ENCODE results near the gene ZNF628. TPM values are rescaled to one million over a fixed set of nuclear protein-coding genes. Genes with fewer than 3 reads are reported as not detected.
A peak's percentile ranks its signal among the peaks of the same experiment; 100 is the strongest.

Gene ZNF628
- total and polyA plus RNA-seq, 9 donors: 3.8 to 18.4 (median 8.7) TPM; not detected in 1

GRCh38 chr19:55434356-55434919 is 42.0 kb upstream of the ZNF628 start:
- H3K4me1 ChIP-seq (ENCODE audit: insufficient read depth): no peaks in the 10 kb centered on the region
- no peak overlapping the region for H3K27ac ChIP-seq
- H3K36me3 ChIP-seq: no peaks in the 10 kb centered on the region
- no peak for DNase-seq
- intact Hi-C loops (cut with DNase I): no loop called here
- TF ChIP-seq POLR2A (IDR thresholded peaks at IDR 0.05) (no peak), CTCF (IDR thresholded peaks at IDR 0.05) (no peak), EP300 (IDR thresholded peaks at IDR 0.05) (no peak)
- WGBS, 3 donors: 70 to 90% (median 84%) methylated on average over 4 of the region's 4 CpGs
- no peaks in the 10 kb centered on the region for H3K9me3 ChIP-seq
- no peaks in the 10 kb centered on the region for H3K27me3 ChIP-seq
- no peak overlapping the region for H3K4me3 ChIP-seq

GRCh38 chr19:55435020-55435419 is 41.4 kb upstream of the ZNF628 start:
- no peak for DNase-seq
- Histone ChIP-seq H3K36me3 (no peaks in the 10 kb centered on the region), H3K9me3 (no peaks in the 10 kb centered on the region), H3K27me3 (no peaks in the 10 kb centered on the region), H3K27ac (no peak overlapping the region), H3K4me1 (ENCODE audit: insufficient read depth) (no peaks in the 10 kb centered on the region), H3K4me3 (no peak overlapping the region)
- TF ChIP-seq POLR2A (IDR thresholded peaks at IDR 0.05): no peak
- no peak for TF ChIP-seq CTCF (IDR thresholded peaks at IDR 0.05)
- TF ChIP-seq EP300 (IDR thresholded peaks at IDR 0.05): no peak
- intact Hi-C loops (cut with DNase I): no loop called here
- WGBS, 3 donors: 90 to 92% (median 91%) methylated on average over 4 of the region's 4 CpGs

- H3K9me3 ChIP-seq: no peaks in the 10 kb centered on the region
- TF ChIP-seq POLR2A (IDR thresholded peaks at IDR 0.05) (no peak), EP300 (IDR thresholded peaks at IDR 0.05) (no peak), CTCF (IDR thresholded peaks at IDR 0.05) (no peak)
- H3K36me3 ChIP-seq: no peaks in the 10 kb centered on the region
- H3K27ac ChIP-seq: no peak overlapping the region
- intact Hi-C loops (cut with DNase I): no loop called here
- 33 to 39% (median 35%) methylated on average over 8 of the region's 8 CpGs for WGBS, 3 donors
- no peak for DNase-seq
- H3K27me3 ChIP-seq: no peaks in the 10 kb centered on the region
- no peaks in the 10 kb centered on the region for H3K4me1 ChIP-seq (ENCODE audit: insufficient read depth)
- no peak overlapping the region for H3K4me3 ChIP-seq
Observed at GRCh38 chr19:55436847-55437246, 39.6 kb upstream of the ZNF628 start.

GRCh38 chr19:55437410-55437809 is 39.0 kb upstream of the ZNF628 start:
- no peak for TF ChIP-seq CTCF (IDR thresholded peaks at IDR 0.05)
- WGBS, 3 donors: 1 to 2% (median 1%) methylated on average over 13 to 17 of the region's 17 CpGs
- Histone ChIP-seq H3K9me3 (no peaks in the 10 kb centered on the region), H3K27me3 (no peaks in the 10 kb centered on the region), H3K36me3 (no peaks in the 10 kb centered on the region), H3K4me3 (no peak overlapping the region), H3K27ac (no peak overlapping the region), H3K4me1 (ENCODE audit: insufficient read depth) (no peaks in the 10 kb centered on the region)
- intact Hi-C loops (cut with DNase I): no loop called here
- peak in 3 of 5 donors; percentile 46 to 71 (median 67) for DNase-seq

Measured in ovary (tissue), 9 donors.